Endodermal cell (in vitro differentiated cells): ENCODE data around the gene INHA. TPM values are rescaled to one million over a fixed set of nuclear protein-coding genes. Genes with fewer than 3 reads are reported as not detected.

Experiments used
- DNase-seq: peaks from one replicate; pipeline ENCODE4 v3.0.0-alpha.2; 2017
- H3K27ac ChIP-seq: 2 replicates; pipeline ENCODE4 v1.5.1; 2013; ENCODE audit warnings: mild to moderate bottlenecking, low read depth, low read length, moderate library complexity
- H3K27me3 ChIP-seq: 2 replicates; pipeline ENCODE4 v1.6.1; 2013; ENCODE audit warnings: mild to moderate bottlenecking, low read length, moderate library complexity; ENCODE audit not compliant: insufficient read depth, control insufficient read depth, poor library complexity, severe bottlenecking
- H3K36me3 ChIP-seq: 2 replicates; pipeline ENCODE4 v1.7.0; 2013; ENCODE audit warnings: mild to moderate bottlenecking, low read length, moderate library complexity; ENCODE audit not compliant: control insufficient read depth, insufficient read depth
- H3K4me1 ChIP-seq: one replicate; pipeline ENCODE4 v1.7.0; 2013; ENCODE audit warnings: low read length; ENCODE audit not compliant: control insufficient read depth, insufficient read depth
- H3K4me3 ChIP-seq: 2 replicates; pipeline ENCODE4 v1.5.1; 2013; ENCODE audit warnings: mild to moderate bottlenecking, low read length, moderate library complexity
- H3K9ac ChIP-seq: 2 replicates; pipeline ENCODE4 v1.6.1; 2013; ENCODE audit warnings: mild to moderate bottlenecking, low read length, moderate library complexity; ENCODE audit not compliant: poor library complexity, severe bottlenecking; ENCODE audit errors: extremely low read depth
- H3K9me3 ChIP-seq: 2 replicates; pipeline ENCODE4 v1.6.1; 2013; ENCODE audit warnings: mild to moderate bottlenecking, low read length, moderate library complexity; ENCODE audit not compliant: control insufficient read depth
- H3K27ac Mint-ChIP-seq: 2 replicates; pipeline ENCODE4 v1.8.0; 2020; ENCODE audit warnings: mixed read lengths
- H3K27me3 Mint-ChIP-seq: 2 replicates; pipeline ENCODE4 v1.8.0; 2021; ENCODE audit warnings: mild to moderate bottlenecking, mixed read lengths; ENCODE audit not compliant: insufficient read depth
- H3K36me3 Mint-ChIP-seq: 2 replicates; pipeline ENCODE4 v1.8.0; 2020; ENCODE audit warnings: low read depth, mixed read lengths
- H3K4me1 Mint-ChIP-seq: 2 replicates; pipeline ENCODE4 v1.8.0; 2020; ENCODE audit warnings: mixed read lengths
- H3K4me3 Mint-ChIP-seq: 2 replicates; pipeline ENCODE4 v1.8.0; 2020; ENCODE audit warnings: mild to moderate bottlenecking, moderate library complexity, mixed read lengths
- H3K9me3 Mint-ChIP-seq: 2 replicates; pipeline ENCODE4 v1.8.0; 2020; ENCODE audit warnings: mild to moderate bottlenecking, mixed read lengths
- CTCF ChIP-seq: fragments of 200-600 bp; sonication (generic); conservative IDR thresholded peaks from 2 replicates; pipeline ENCODE4 v1.5.0; 2021; ENCODE audit warnings: antibody characterized with exemption, mild to moderate bottlenecking
- WGBS, 2 experiments: methylation state at CpG; one replicate each; pipeline versions ENCODE4 v1.1.5 to v1.1.7; 2013; ENCODE audit warnings: missing lambda C conversion rate in 2 of 2, mixed read lengths in 1 of 2; ENCODE audit not compliant: insufficient coverage in 1 of 2, insufficient read length in 1 of 2; 5-methylcytosine and 5-hydroxymethylcytosine counted together
- total RNA-seq, 2 donors: library from RNA; stranded (reverse); fragmentation: NEBNext Ultra II Directional in 1 of 2; extraction: Animal tissue kit (Norgen Biotek cat#: 25700) in 1 of 2; gene quantifications; 2 replicates in 1 of 2; 3 replicates in 1 of 2; pipeline ENCODE4 v1.2.1, GENCODE V29; 2021

INHA gene
- total RNA-seq, 2 donors from 2014 or later = 0.48 to 1.5 TPM

GRCh38 chr2:219591091-219591490 is 19.0 kb downstream of the INHA start:
- WGBS, 2 experiments = 42 to 60% methylated on average over 2 to 4 of the region's 4 CpGs
- peaks cover 10% of the 10 kb centered on the region for H3K27me3 Mint-ChIP-seq

DNA sequence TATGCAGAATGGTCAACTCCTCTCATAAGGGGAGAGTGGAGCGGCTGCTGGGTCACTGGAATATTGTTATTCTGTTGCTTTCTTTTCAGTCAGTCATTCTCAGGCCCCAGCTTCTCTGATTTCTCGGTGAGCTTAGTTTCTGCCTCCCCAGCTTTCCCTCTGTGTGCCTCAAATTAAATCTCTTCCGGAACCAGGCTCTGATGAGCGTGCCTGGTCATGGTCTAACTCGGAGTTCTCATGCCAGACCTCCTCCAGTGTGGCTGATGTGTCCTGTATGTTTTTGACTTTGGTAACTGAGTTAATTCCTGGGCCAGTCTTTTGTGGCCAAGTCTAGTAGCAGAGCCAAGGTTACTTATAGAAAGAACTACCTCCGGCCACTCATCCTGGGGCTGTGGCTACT is 20.6 kb downstream of the INHA start:
- no peak overlapping the region for H3K4me3 Mint-ChIP-seq
- H3K27ac Mint-ChIP-seq = no peak overlapping the region
- no peaks in the 10 kb centered on the region for H3K36me3 Mint-ChIP-seq
- H3K4me1 Mint-ChIP-seq = peaks cover 11% of the 10 kb centered on the region
- peaks cover 2% of the 10 kb centered on the region for H3K27me3 Mint-ChIP-seq
- H3K4me3 ChIP-seq = no peak overlapping the region
- H3K27me3 ChIP-seq = no peaks in the 10 kb centered on the region
- WGBS, 2 experiments = 89 to 93% methylated on average over 4 to 6 of the region's 6 CpGs
- no peaks in the 10 kb centered on the region for H3K9me3 Mint-ChIP-seq
- TF ChIP-seq CTCF = no peak
- no peaks in the 10 kb centered on the region for H3K4me1 ChIP-seq
- no peak overlapping the region for H3K9ac ChIP-seq
- no peaks in the 10 kb centered on the region for H3K9me3 ChIP-seq
- no peak for DNase-seq
- H3K36me3 ChIP-seq = no peaks in the 10 kb centered on the region
- no peak overlapping the region for H3K27ac ChIP-seq

More at GRCh38 chr2:219591091-219591490, 19.0 kb downstream of the INHA start:
- Histone ChIP-seq H3K4me3 (no peak overlapping the region), H3K9me3 (no peaks in the 10 kb centered on the region), H3K4me1 (no peaks in the 10 kb centered on the region), H3K9ac (no peak overlapping the region), H3K36me3 (no peaks in the 10 kb centered on the region), H3K27me3 (no peaks in the 10 kb centered on the region), H3K27ac (no peak overlapping the region)
- no peak for TF ChIP-seq CTCF
- H3K9me3 Mint-ChIP-seq = no peaks in the 10 kb centered on the region
- H3K27ac Mint-ChIP-seq = no peak overlapping the region
- peaks cover 4% of the 10 kb centered on the region for H3K4me1 Mint-ChIP-seq
- no peaks in the 10 kb centered on the region for H3K36me3 Mint-ChIP-seq
- H3K4me3 Mint-ChIP-seq = no peak overlapping the region
- no peak for DNase-seq

- H3K27ac Mint-ChIP-seq = no peak overlapping the region
- peaks cover 2% of the 10 kb centered on the region for H3K27me3 Mint-ChIP-seq
Measured at GRCh38 chr2:219593154-219593553, 21.0 kb downstream of the INHA start.

More at GRCh38 chr2:219593154-219593553, 21.0 kb downstream of the INHA start:
- Histone ChIP-seq H3K27me3 (no peaks in the 10 kb centered on the region), H3K4me1 (no peaks in the 10 kb centered on the region), H3K4me3 (no peak overlapping the region), H3K9ac (no peak overlapping the region), H3K36me3 (no peaks in the 10 kb centered on the region), H3K27ac (no peak overlapping the region), H3K9me3 (no peaks in the 10 kb centered on the region)
- whole genome bisulfite sequencing, 2 experiments = 92% methylated on average over 2 of the region's 2 CpGs; no CpG with 5 or more reads in 1 of the 2 experiments
- DNase-seq = no peak
- no peaks in the 10 kb centered on the region for H3K36me3 Mint-ChIP-seq
- H3K4me3 Mint-ChIP-seq = no peak overlapping the region
- peaks cover 11% of the 10 kb centered on the region for H3K4me1 Mint-ChIP-seq
- no peak for TF ChIP-seq CTCF
- no peaks in the 10 kb centered on the region for H3K9me3 Mint-ChIP-seq
